Right cardiac atrium (tissue), 5 donors: ENCODE results near the gene ZNF804B. TPM values are rescaled to one million over a fixed set of nuclear protein-coding genes. Genes with fewer than 3 reads are reported as not detected.
"Not testable (repeated sequence)": the region's sequence is repeated elsewhere in the genome, so short reads cannot be mapped to it uniquely, and the experiment has no call there.

ENCODE experiments used
- ATAC-seq, 2 donors: fragments of 200-7000 bp; cut with Tn5 transposase; one replicate each; pipeline versions ENCODE4 v1.8.0 to v1.9.1; 2020; ENCODE audit warnings: moderate library complexity in 2 of 2, mild to moderate bottlenecking in 1 of 2
- DNase-seq, 3 donors: peaks; one replicate each; pipeline ENCODE4 v3.0.0-alpha.2; 2020
- H3K27ac ChIP-seq: one replicate; pipeline ENCODE4 v1.5.1; 2013; ENCODE audit warnings: mild to moderate bottlenecking, low read length, control low read depth, moderate library complexity
- H3K27me3 ChIP-seq: one replicate; pipeline ENCODE4 v1.6.1; 2013; ENCODE audit not compliant: control insufficient read depth, insufficient read depth
- H3K4me1 ChIP-seq: one replicate; pipeline ENCODE4 v1.6.1; 2013; ENCODE audit warnings: low read length; ENCODE audit not compliant: control insufficient read depth, insufficient read depth
- H3K4me3 ChIP-seq: one replicate; pipeline ENCODE4 v1.5.1; 2013; ENCODE audit warnings: low read length, control low read depth
- H3K9me3 ChIP-seq: one replicate; pipeline ENCODE4 v1.6.1; 2013; ENCODE audit warnings: low read length; ENCODE audit not compliant: control insufficient read depth
- WGBS: extraction: QIAGEN DNeasy Blood & Tissue Kit; methylation state at CpG from one replicate; pipeline ENCODE4 v1.1.7; 2013; 5-methylcytosine and 5-hydroxymethylcytosine counted together
- intact Hi-C, 4 donors: fragments of 100-400 bp; cut with DNase I; formaldehyde crosslinking; loops; one replicate each; pipeline versions ENCODE4 v1.11.0 to v1.14.0; 2022 to 2023
- polyA plus RNA-seq: library from polyadenylated mRNA; stranded (reverse); fragments of 200-250 nt; gene quantifications from one replicate; pipeline ENCODE4 v1.2.3, GENCODE V29; 2013
- total RNA-seq, 4 donors: library from RNA; stranded (reverse); fragmentation: NEBNext Ultra II Directional; extraction: Animal tissue kit (Norgen Biotek cat#: 25700); gene quantifications; one replicate each; pipeline ENCODE4 v1.2.1, GENCODE V29; 2021
- donor health status: healthy with polysubstance abuse.
- donor health status: DM: no; HTN: yes; CAD: no.
- donor health status: DM: no; HTN: no; CAD: no.
- donor health status: DM: no; HTN: yes; CAD: no; lungs with severe emphysema.
- donor health status: DM: yes; HTN: yes; CAD: no.

The ZNF804B gene
- total and polyA plus RNA-seq, 5 donors = 0.02 to 0.48 (median 0.18) TPM

- intact Hi-C loops = no loop called here
- Histone ChIP-seq H3K4me1 (no peaks in the 10 kb centered on the region), H3K27ac (no peak overlapping the region), H3K27me3 (no peaks in the 10 kb centered on the region), H3K9me3 (no peaks in the 10 kb centered on the region), H3K4me3 (no peak overlapping the region)
- ATAC-seq (no peak), DNase-seq (no peak)
- WGBS = 78% methylated on average over 1 of the region's 1 CpG
Observed at GRCh38 chr7:89170628-89171027, 411.1 kb downstream of the ZNF804B start.

DNA sequence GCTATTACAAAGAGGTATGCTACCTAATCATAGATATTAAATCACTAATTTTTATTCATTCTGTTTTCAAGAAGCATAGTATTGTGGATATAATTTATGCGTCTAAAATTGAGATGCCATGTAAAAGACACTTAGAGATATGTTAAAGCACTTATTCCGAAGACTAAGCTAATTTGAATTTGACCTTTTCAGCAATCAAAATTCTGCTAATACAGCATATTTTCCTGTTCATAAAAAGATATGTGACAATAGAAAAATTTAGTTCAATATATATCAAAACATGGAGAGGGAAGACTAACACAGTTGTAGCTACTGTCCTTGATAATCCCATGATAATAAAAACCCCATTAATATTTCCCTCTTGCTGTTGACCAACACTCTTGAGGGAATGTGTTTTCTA, 422.6 kb downstream of the ZNF804B start:
- Histone ChIP-seq H3K4me3 (no peak overlapping the region), H3K27me3 (no peaks in the 10 kb centered on the region), H3K9me3 (no peaks in the 10 kb centered on the region), H3K27ac (no peak overlapping the region), H3K4me1 (no peaks in the 10 kb centered on the region)
- WGBS = 90% methylated on average over 2 of the region's 2 CpGs
- intact Hi-C loops = no loop called here
- DNase-seq = no peak
- no peak for ATAC-seq

DNA sequence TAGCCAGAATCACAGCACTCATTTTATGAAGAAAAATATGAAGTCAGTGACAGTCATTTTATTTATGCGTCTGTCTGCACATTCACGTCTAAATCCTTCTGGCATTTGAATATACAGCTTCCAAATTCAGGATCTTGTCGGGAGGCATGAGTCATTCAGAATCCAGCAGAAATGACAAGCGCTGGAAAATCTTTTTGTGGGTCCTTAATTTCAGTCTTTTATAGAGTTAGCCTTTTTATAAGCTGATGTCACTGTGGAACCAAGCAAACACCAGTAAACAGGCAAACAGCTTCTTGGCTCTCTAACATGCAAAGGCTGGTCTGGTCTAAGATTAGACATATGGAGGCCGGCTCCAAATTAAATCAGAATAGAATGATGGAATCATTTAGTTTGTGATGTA, 424.2 kb downstream of the ZNF804B start:
- ATAC-seq (no peak), DNase-seq (no peak)
- H3K4me1 ChIP-seq = no peaks in the 10 kb centered on the region
- H3K9me3 ChIP-seq = no peaks in the 10 kb centered on the region
- 68% methylated on average over 5 of the region's 5 CpGs for WGBS
- no peaks in the 10 kb centered on the region for H3K27me3 ChIP-seq
- H3K27ac ChIP-seq = no peak overlapping the region
- intact Hi-C loops = no loop called here
- no peak overlapping the region for H3K4me3 ChIP-seq

DNA sequence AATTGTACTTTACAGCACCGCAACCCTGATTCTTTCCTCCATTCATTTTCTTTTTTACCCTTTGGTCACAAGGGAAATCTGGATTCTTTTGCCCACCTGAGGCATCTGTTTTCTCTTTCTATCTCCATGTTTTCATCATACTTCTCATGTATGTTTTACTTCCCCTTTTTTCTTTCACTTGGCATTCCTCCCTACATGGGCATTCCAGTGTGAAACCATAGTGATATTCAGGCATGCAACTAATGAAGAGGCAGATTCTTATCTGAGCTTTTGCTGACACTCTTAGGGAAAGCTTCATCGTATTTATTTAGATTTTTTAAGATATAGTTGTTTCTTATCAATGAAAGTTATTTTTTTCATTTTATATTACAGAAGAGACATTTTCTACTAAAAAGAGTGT, 441.3 kb downstream of the ZNF804B start:
- H3K9me3 ChIP-seq = no peaks in the 10 kb centered on the region
- no peak overlapping the region for H3K27ac ChIP-seq
- no peaks in the 10 kb centered on the region for H3K27me3 ChIP-seq
- H3K4me1 ChIP-seq = no peaks in the 10 kb centered on the region
- 71% methylated on average over 2 of the region's 2 CpGs for WGBS
- intact Hi-C loops = no loop called here
- H3K4me3 ChIP-seq = no peak overlapping the region
- ATAC-seq (no peak), DNase-seq (no peak)

DNA sequence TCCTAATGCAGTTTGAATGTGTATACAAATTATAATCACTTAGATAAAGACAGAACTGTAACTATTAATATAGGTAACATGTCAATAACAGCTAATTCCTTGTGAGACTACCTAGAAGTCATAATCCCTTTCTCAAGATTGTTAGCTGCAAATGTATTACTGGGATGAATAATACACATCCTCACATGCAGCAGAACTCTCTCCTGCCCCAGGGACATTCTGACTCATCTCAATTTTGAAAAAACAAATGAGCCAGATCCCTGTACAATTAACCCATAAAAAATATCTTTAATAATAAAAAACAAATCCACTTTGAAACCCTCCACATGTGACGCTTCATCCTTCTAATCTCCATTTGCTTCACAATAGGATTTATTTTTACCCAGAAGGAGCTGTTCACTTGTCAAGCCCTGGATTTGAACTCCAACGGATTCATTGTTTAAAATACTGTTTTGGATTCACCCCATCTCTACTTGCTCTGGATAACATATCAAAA, 464.4 kb downstream of the ZNF804B start:
- no peak overlapping the region for H3K27ac ChIP-seq
- 48% methylated on average over 2 of the region's 2 CpGs for WGBS
- no peak for ATAC-seq
- no peaks in the 10 kb centered on the region for H3K9me3 ChIP-seq
- H3K4me1 ChIP-seq = no peaks in the 10 kb centered on the region
- DNase-seq = no peak
- no peaks in the 10 kb centered on the region for H3K27me3 ChIP-seq
- intact Hi-C loops = no loop called here
- no peak overlapping the region for H3K4me3 ChIP-seq

- H3K27ac ChIP-seq, DNase-seq, H3K27me3 ChIP-seq, ATAC-seq, H3K4me1 ChIP-seq, intact Hi-C loops, H3K9me3 ChIP-seq, H3K4me3 ChIP-seq: not testable (repeated sequence)
- 91% methylated on average over 31 of the region's 31 CpGs for WGBS
Observed at GRCh38 chr7:89228688-89229171, 469.2 kb downstream of the ZNF804B start.

DNA sequence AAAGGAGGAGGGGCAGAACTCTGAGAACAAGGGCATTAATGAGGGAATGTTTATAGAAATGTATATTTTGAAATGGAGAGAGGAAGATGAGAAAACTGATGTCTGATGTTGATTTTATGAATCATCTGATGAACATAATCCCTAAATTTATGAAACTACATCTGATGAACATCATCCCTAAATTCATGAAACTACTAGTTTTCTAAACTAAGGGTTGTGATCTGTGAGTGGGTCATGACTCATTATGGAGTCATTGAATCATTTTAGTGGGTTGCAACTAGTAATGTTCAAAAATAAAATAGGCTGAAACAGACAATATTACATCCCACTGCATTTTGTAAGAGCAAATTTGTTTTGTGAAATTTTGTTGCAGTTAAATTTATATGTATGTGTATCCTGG, 478.7 kb downstream of the ZNF804B start:
- intact Hi-C loops = loop anchor here in 1 of 4 donors (10.0 kb wide), 1 partner anchor 57 kb away; no protein-coding TSS in a partner anchor
- H3K27ac ChIP-seq = no peak overlapping the region
- ATAC-seq = no peak
- H3K27me3 ChIP-seq = no peaks in the 10 kb centered on the region
- DNase-seq = no peak
- H3K4me1 ChIP-seq = no peaks in the 10 kb centered on the region
- H3K4me3 ChIP-seq = no peak overlapping the region
- no peaks in the 10 kb centered on the region for H3K9me3 ChIP-seq

GRCh38 chr7:89246196-89246595, 486.7 kb downstream of the ZNF804B start:
- Histone ChIP-seq H3K27ac (no peak overlapping the region), H3K9me3 (no peaks in the 10 kb centered on the region), H3K27me3 (no peaks in the 10 kb centered on the region), H3K4me1 (no peaks in the 10 kb centered on the region), H3K4me3 (no peak overlapping the region)
- ATAC-seq = no peak
- intact Hi-C loops = no loop called here
- no peak for DNase-seq

GRCh38 chr7:89247207-89247606, 487.7 kb downstream of the ZNF804B start:
- Histone ChIP-seq H3K4me1 (no peaks in the 10 kb centered on the region), H3K27me3 (no peaks in the 10 kb centered on the region), H3K9me3 (no peaks in the 10 kb centered on the region), H3K27ac (no peak overlapping the region), H3K4me3 (no peak overlapping the region)
- 87% methylated on average over 3 of the region's 3 CpGs for WGBS
- ATAC-seq (no peak), DNase-seq (no peak)
- intact Hi-C loops = no loop called here

DNA sequence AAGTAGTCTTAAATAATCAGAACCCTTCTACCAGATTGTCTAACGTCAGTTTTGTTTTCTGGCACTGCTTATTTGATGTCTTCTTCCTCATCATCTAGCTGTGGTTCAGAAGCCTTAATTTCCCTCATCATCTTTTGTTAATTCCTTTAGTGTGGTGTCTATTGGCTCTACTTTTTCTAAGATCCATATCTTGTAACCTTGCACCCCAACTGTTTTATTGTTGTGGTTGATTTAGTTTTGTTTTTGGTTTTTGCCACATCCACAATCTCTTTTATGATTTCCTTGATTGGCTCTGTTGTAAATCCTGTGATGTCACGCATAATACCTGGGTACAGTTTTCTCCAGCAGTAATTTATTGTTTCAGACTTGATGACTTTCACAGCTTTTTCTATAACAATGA, 499.6 kb downstream of the ZNF804B start:
- H3K27ac ChIP-seq = no peak overlapping the region
- no peak for DNase-seq
- no peaks in the 10 kb centered on the region for H3K27me3 ChIP-seq
- no peaks in the 10 kb centered on the region for H3K4me1 ChIP-seq
- H3K4me3 ChIP-seq = no peak overlapping the region
- H3K9me3 ChIP-seq = no peaks in the 10 kb centered on the region
- intact Hi-C loops = no loop called here
- no peak for ATAC-seq
- WGBS = 69% methylated on average over 2 of the region's 2 CpGs

DNA sequence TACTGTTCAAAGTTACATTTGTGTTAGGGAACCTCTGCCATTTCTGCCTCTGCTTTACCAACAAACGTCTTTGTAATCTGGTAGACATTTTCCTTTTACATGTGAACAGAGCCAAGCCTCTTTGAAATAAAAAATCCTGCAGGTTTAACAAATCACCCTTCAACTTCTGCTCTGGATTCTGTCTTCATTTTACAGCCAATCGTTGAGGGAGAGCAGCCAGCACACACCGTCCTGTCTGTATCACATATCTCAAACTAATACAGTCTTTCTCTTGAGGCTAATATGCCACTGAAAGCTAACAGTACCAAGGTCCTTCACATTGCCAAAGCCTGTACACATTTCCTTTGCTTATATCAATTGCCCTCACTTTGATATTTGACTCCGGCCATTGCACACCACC, 504.6 kb downstream of the ZNF804B start:
- Histone ChIP-seq H3K9me3 (no peaks in the 10 kb centered on the region), H3K27ac (no peak overlapping the region), H3K4me1 (no peaks in the 10 kb centered on the region), H3K4me3 (no peak overlapping the region), H3K27me3 (no peaks in the 10 kb centered on the region)
- ATAC-seq (no peak), DNase-seq (no peak)
- intact Hi-C loops = no loop called here
- 63% methylated on average over 4 of the region's 4 CpGs for WGBS

- no peaks in the 10 kb centered on the region for H3K27me3 ChIP-seq
- ATAC-seq (no peak), DNase-seq (no peak)
- H3K4me1 ChIP-seq = no peaks in the 10 kb centered on the region
- 39% methylated on average over 2 of the region's 2 CpGs for WGBS
- H3K27ac ChIP-seq = no peak overlapping the region
- no peaks in the 10 kb centered on the region for H3K9me3 ChIP-seq
- intact Hi-C loops = no loop called here
- H3K4me3 ChIP-seq = no peak overlapping the region
Observed at GRCh38 chr7:89265631-89266030, 506.1 kb downstream of the ZNF804B start.
